GM21786 (cell line): Measurements from ENCODE around the gene SRRM5.
"Not testable (repeated sequence)": the region's sequence is repeated elsewhere in the genome, so short reads cannot be mapped to it uniquely, and the experiment has no call there.

Source experiments
- ATAC-seq: cut with Tn5 transposase; IDR thresholded peaks from one replicate; pipeline ENCODE4 v1.9.1; 2021; ENCODE audit not compliant: unreplicated experiment

The SRRM5 gene, protein sequence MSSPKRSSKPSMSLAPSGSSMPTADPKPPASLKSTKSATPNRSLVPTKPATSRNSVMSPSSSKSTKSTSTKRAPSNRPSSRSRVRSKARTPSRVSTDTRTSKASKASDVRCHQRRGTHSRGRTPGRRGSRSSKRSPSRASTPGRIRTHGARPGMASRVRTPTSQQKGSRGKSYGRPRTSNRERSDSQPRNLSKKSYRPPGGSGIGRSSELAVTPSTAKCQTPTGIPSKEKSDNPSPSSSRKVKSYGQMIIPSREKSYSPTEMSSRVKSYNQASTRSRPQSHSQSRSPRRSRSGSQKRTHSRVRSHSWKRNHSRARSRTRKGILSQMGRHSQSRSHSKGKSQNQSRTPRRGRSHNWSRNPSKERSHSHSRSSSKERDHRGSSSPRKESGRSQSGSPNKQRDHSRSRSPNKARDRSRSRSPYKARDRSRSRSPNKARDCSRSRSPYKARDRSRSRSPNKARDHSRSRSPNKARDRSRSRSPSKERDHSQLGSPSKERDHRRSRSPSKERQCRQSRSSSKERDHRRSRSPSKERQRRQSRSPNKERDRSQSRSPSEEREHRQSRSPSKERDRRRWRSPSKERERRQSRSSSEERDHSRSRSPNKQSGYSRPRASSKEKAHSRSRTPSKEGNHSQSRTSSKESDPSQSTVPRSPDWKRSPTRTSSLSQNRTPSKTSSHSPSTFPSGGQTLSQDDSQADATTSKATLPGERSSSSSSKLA

DNA sequence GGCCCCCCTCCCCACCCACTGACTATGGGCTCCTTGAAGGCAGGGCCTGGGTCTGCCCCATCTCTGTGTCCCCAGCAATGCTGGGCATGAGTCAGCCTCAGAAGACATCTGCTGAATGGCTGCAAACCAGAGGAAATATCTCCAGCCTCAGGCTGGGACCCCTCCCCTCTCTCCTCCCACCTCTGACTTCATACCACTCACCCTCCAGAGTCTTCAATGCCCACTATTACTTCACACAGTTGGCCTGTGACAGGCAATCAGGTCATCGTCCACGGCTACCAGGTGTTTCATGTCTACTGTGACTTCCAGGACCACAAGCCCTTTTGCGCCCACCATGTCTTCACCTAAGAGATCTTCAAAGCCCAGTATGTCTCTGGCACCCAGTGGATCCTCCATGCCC lies at the start of gene SRRM5:
SRRM5 (plus strand) TSS at position 301 of the 400 bp plus-strand sequence; CDS start at position 335, 34 bp downstream.
- no peak for ATAC-seq

DNA sequence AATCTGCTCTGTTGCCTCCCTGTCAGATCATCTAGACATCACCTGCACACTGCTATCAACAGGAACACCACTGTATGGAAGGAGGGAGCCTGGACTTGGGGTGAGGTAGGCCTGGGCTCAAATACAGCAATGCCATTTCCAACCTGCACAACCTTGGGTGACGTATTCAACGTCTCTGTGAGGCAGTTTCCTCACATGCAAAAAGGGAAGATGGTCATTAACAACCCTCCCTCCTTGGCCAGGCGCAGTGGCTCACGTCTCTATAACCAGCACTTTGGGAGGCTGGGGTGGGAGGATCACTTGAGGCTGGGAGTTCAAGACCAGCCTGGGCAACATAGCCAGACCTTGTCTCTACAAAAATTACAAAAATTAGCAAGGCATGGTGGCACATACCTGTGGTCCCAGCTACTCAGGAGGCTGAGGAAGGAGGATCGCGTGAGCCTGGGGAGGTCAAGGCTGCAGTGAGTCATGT lies 49.6 kb upstream of the SRRM5 start:
- no peak for ATAC-seq

DNA sequence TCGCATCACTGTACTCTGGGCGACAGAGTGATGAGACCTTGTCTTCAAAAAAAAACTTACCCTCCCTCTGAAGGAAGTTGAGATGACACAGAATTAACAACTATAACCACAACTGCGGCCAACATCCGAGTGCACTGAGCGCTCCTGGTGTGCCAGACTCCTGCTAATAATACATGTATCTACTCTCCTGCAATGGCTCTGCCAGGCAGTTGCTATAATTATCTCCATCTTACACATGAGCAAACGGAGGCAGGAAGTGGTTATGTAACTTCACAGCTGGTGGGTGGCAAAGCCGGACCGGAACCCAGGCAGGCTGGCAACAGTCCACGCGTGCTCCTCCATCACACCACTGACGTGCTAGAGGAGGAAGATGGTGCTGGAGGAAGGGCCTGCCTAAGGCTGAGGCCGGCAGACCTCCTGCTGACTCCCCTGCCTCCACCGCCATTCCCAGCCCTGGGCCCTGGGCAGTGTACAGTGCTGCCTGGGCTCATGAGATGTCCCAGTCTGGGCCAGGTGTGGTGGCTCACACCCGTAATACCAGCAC lies 49.1 kb upstream of the SRRM5 start:
- no peak for ATAC-seq

DNA sequence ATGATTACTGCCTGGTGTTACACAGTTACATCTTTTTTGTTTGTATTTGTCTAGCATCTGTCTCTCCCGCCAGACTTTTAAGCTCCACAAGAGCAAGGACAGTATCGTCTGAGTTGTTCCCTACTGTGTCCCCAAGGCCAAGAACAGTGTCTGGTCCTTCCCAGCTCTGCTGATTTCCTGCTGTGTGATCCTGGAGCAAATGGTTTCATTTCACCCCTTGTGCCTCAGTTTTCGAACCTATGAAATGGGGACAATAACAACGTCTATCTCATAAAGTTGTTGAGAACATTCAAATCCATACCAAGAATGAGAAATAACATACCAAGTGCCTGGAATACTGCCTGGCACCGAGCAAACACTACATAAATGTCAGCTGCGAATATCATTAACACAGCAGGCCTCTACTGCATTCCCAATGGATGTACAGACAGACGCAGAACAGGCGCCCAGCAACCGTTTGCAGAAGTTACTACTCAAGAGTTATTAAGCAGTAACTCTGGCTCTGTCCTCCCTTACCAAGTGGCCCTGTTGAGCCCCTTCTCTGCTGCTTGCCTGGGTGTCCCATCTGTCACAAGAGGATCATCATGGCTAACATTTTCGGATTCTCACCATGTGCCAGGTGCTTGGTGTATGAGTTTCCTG lies 48.0 kb upstream of the SRRM5 start:
- no peak for ATAC-seq

DNA sequence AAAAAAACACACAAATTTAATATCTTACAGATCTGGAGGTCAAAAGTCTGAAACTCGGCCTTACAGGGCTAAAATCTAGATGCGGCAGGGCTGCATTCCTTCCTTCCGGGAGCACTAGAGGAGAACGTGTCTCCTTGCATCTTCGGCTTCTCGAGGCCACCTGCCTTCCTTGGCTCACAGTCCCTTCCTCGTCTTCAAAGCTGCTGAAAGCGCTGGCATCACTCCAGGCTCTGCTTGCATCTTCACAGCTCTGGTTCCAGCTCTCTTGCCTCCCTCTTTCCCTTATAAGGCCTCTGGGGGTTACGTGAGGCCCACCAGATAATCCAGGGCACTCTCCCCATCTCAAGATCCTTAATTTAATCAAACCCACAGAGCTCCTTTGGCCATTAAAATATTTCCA lies 47.1 kb upstream of the SRRM5 start:
- ATAC-seq: no peak

DNA sequence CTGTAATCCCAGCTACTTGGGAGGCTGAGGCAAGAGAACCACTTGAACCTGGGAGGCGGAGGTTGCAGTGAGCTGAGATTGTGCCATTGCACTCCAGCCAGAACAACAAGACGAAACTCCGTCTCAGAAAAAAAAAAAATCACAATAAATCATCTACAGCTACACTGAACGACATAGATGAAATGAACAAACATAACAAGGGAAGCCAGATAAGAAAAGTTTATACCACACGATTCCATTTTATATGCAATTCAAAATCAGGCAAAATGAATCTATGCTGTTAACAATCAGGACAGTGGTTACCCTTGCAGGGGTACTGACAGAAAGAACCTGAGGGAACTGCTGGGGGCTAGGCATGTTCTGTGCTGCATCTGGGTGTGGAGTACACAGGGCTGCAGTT lies 42.2 kb upstream of the SRRM5 start:
- no peak for ATAC-seq

DNA sequence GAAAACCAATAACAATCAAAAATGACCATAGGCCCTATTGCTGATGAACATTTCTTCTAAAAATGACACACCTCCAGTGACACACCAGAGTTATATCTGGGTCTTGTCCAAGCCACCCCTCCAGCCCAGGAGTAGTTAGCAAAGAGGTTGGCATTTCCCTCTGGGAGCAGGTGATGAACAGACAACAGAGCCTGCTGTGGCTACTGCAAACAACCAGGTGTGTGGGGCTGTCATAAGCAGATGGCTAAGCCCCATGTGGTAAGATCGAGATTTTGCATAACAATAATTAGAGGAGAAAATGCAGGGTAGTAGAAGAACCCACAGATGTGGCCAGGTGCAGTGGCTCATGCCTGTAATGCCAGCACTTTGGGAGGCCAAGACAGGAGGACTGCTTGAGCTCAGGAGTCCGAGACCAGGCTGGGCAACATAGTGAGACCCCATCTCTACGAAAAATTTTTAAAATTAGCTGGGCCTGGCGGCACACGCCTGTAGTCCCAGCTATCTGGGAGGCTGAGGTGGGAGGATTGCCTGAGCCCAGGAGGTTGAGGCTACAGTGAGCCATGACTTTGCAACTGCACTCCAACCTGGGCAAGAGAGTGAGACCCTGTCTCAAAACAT lies 41.6 kb upstream of the SRRM5 start:
- ATAC-seq: no peak

DNA sequence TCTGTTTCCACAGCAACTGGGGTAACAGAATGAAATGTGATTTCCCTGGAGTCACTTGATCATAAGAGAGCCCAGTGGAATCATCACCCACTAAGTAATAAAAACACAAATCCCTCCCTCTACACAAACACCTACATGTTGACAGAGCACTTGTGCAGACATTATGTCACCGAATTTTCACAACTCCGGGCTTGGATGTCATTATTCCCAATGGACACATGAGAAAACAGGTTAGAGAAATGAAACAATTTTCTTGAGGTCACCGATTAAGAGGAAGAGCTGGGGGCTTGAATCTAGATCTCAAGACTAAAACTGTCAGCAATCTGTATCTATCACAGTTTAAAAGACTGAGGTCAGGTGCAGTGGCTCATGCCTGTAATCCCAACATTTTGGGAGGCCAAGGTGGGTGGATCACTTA lies 39.7 kb upstream of the SRRM5 start:
- ATAC-seq: no peak

DNA sequence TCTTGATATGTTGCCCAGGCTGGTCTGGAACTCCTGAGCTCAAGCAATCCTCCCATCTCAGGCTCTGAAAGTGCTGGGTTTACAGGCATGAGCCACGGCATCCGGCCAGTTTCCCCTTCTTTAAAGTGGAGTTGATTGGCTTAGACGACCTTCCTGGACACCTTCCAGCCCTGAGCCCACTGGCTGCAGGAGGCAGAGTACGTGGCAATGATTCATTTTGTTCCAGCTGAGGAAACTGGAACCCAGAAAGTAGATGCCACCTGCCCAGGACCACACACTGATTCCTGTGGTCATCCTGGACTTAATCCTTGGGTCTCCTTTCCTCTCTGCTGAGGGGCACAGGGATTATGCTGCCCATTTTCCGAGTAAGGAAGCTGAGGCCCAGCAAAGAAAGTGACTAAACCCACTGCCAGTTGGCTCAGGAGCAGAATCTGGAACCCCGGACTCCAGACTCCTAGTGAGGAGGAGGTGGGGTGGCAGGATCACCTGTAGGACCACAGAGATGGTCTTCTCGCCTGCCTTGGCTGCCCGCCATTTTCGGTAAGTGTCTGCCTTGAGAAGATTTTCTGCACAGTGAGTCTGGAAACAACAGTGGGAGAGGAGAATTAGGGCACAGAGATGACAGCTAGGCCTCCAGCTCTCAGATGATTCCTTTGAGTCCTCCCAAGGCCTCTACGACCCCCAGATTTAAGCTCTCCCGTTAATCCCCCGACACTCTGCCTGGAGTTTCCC lies 37.3 kb upstream of the SRRM5 start:
- ATAC-seq: no peak

DNA sequence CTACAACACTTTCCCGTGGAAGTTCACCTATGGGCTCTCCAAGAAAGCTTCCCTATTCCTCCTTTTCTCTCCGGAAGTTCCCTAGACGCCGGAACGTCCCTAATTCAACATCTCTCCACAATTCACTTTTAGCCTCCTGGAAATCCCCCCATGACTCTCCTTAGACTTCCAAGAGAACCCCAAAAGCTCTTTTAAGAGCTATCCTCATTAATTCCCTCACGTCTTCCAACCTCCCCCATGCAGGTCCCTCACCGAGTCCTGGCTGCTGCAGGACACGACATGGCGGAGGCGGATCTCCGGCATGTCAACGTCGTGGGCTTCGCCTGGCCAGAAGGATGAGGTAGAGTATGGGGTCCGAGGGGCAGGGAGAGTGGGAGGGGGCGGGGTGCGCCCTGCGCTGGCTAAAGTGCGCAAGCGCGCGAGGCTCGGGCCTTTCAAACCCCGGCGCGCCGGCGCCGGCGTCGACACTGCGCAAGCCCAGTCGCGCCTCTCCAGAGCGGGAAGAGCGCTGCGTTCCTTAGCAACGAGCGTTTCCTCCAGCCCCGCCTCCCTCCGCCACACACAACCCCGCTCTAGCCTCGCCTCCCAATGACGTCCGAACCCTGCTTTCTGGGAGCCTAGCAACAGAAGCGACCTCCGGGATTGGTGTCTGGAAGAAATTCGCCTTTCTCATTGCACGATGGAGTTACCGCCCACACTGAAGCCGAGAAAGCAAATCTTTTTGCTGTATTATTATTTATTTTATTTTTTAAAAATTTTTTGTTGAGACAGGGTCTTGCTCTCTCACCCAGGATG lies 36.5 kb upstream of the SRRM5 start, which contains the start of the genes PINLYP and XRCC1:
PINLYP (plus strand) TSS at position 646 of the 795 bp plus-strand sequence. CDS start 1,391 bp downstream, outside the sequence.
XRCC1 (minus strand) TSS at position 372 of the 795 bp plus-strand sequence; CDS start at position 303, 69 bp downstream.
- peak; percentile 94 for ATAC-seq

DNA sequence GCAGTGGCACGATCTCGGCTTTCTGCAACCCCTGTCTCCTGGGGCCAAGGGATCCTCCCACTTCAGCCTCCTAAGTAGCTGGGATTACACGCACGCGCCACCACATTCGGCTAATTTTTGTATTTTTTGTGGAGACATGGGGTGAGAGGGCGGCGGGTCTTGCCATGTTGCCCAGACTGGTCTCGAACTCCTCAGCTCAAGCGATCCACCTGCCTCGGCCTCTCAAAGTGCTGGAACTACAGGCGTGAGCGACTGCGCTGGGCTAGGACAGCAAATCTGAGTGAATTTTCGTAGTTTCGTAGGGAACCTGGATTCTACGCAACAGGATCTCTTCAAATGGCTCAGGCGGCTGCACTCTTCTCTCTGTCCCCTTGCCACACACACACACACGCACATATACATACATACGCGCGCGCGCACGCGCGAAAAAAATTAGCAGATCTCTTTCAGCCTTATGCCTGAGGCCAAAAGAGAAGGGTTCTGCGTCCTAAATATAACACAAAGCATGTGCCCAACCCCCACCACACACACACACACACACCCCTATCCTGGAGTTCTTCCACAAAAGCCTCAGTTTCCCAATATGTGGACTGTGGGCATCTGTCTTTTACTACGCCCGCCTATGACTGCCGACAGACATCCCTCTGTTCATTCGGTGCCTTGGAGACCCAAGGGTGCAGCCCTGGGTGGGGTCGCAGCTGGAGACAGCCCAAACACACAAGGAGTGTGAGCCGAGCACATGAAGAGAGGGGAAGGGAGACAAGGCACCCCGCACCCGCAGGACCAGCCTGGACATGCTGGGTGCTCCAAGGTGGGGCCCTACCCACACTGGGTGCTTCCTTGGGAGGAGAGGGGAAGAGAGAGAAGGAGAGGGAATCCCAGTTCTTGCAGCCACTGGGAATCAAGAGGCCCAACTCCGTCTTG lies 35.7 kb upstream of the SRRM5 start:
- no peak for ATAC-seq

DNA sequence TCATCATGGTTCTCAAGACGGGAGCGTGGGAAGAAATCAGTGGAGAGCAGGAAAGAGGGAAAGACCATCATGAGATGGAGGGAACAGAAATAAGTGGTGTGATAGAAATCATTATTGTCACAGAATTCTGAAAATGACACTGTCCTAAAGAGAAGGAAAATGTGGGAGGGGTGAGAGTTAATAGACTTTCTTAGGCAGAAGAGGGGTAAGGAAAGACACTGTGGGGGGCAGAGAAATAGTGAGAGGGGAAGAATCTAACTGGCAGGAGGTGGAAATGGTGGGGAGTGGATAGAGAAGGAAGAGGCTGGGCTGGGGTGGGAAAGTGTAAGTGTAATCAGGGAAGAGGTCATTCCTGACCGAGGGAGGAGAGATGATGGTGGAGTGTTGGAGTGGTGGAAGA lies 33.1 kb upstream of the SRRM5 start:
- no peak for ATAC-seq

DNA sequence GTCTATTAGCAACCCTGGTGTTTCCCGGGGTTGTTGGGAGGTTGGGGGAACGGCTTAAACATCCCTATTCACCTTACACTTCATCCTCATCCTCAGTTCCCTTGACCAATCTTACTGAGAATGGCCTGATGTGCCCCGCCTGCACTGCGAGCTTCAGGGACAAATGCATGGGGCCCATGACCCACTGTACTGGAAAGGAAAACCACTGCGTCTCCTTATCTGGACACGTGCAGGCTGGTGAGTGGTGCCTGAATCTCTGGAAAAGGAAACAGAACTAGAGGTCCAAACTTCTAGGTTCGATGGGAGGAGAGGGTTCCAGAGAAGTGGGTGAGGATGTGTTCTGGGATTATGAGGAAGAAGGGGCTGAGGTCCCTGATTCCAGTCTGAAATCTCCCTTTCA lies 30.4 kb upstream of the SRRM5 start:
- ATAC-seq: no peak

DNA sequence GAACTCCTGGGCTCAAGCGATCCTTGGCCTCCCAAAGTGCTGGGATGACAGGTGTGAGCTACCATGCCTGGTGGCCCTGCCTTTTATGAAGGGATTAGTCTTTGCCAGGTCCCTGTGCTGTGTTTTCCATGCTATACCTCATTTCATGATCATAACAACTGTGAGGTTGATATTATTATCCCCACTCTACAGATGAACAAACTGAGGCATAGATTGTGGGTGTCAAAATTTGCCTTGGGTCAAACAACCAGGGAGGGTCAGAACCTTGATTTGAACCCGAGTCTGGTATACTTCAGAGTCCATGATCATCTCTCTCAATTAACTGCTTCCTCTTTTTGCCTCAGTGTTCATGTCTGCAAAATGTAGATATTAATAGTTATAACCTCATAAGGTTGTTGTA lies 29.4 kb upstream of the SRRM5 start:
- no peak for ATAC-seq

DNA sequence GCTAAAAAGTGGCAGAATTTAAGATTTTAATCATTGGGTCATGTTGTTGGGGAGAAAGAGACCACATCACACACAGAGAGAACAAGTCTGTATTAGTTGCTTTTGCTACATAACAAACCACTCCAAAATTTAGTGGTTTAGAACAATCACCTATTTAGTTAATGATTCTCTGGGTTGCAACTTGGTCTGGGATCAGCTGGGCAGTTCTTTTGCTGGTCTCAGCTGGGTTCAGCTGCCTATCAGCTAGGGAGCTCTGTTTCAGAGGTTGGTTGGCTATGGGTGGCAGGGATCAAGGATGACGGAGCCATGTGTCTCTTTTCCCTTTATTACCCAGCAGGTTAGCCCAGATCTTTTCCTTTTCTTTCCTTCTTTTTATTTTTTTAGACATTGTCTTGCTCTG lies 27.4 kb upstream of the SRRM5 start:
- no peak for ATAC-seq

DNA sequence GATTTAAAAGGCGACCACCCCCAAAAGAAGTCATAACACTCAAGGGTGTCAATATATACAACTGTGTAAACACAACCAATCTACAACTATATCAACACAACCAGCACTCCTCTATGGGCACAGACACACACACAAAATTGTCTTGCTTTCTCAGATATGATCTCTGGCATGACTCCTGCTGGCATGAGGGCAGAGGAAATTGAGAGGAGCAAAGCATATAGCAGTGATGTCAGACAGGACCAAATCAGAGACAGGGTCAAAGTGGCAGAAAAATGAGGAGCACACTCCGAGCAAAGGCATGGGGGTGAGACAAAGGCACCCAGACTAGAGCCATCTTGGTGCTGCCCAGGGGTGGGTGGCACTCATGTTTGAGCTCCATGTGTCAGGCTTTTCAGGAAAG lies 25.5 kb upstream of the SRRM5 start:
- ATAC-seq: no peak

DNA sequence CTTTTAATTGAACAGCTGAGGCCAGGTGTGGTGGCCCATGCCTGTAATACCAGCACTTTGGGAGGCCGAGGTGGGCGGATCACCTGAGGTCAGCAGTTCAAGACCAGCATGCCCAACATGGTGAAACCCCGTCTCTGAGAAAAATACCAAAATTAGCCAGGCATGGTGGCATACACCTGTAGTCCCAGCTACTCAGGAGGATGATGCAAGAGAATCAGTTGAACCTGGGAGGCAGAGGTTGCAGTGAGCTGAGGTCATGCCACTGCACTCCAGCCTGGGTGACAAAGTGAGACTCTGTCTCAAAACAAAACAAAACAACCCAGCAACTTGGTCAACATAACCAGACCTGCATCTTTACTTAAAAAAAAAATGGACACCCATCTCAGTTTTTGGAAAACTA lies 24.9 kb upstream of the SRRM5 start:
- not testable (repeated sequence) for ATAC-seq

DNA sequence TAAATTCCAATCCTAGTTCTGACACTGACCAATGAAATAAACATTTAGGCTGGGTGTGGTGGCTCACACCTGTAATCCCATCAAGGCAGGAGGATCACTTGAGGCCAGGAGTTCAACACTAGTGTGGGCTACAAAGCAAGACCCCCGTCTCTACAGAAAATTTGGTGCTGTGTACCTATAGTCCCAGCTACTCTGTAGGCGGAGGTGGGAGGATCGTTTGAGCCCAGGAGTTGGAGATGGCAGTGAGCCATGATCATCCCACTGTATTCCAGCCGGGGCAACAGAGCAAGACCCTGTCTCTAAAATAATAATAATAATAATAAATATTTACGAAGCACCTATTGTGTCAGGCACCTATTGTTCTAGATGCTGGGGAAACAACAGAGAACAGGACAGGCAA lies 22.6 kb upstream of the SRRM5 start:
- ATAC-seq: no peak
